GM21447 (cell line): ENCODE data around the gene HOXB9.
A peak's percentile ranks its signal among the peaks of the same experiment; 100 is the strongest.

Experiments
- ATAC-seq: cut with Tn5 transposase; IDR thresholded peaks from one replicate; pipeline ENCODE4 v1.9.1; 2021; ENCODE audit not compliant: unreplicated experiment

Gene HOXB9

DNA sequence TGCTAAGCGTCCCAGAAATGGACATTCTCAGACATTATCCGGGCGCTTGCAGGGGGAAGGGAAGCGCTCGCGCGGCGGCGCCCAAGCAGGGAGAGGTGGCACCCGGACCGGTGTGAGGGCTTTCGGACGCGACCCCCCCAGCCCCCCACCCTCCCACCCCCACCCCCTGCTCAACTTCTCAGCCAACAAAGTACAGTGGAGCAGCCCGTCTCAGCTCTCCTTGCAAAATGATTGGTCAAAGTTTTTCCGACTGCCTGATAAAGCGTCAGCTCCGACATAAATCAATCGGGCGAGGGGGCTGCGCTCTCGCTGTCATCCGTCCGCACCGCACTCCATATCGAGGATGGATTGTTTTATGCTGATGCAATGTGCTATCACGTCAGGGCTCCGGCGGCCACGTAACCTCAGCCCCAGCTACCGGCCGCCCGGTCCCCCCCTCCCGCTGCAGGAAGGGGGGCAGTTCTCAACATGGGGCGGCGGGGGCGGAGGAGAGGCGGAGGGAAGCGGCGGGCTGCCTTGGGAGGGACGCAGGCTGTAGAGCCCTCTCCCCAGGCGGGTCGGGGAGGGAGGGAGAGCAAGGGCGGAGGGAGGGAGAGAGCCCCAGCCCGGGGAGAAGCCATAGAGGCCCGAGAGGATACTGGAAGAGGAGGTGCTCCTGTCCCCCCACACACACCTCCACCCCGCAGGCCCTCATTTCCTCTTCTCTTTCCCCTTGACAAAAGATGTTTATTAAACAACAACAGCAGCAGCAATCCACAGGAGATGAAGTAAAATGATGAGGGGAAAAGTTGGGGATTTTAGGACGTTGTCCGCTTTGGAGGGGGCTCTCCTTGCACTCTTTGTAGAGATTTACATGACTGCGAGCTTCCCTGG lies at the start of gene HOXB9:
Gene HOXB9, minus strand, starts transcription at position 114 of the 873 bp plus-strand sequence. Its CDS starts 89 bp downstream, at position 25.
- ATAC-seq = no peak

DNA sequence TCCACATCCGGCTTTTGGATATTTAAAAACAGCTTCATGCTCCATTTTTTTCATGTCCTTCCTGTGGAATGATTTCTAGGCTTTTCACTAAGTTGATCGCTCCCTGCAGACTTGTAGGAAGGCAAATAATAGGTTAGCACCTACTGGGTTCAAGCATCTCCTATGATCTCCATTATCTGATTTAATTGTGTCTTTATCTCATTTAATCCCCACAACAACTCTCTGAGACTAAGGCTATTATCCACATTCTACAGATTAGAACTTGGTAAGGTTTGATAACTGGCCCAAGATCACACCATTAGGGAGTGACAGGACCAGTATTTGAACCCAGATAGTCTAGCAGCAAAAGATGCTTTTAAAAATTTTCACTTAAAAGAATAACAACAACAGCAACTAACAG lies 46.2 kb upstream of the HOXB9 start:
- no peak for ATAC-seq

DNA sequence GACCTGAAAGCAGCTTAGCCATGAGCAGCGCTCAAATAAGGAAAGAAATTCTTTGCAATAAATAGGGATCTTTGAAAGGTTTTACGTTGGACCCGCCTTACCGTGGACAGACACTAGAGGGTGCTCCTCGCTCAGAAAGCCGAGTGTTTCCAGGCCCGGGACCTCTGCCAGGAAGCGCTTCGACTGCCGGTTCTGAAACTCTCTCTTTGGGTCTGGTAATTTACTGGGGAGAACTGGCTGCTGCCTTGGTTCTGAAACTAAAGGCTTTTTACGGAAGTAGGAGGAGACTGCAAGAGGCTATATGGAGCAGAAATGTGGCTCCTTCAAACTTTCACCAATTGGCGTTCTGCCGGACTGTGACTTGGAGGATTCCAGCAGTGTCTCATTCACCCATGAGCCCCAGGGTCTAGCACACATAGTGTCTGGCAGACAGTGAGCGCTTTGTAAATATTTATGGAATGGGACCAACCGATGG lies 45.6 kb upstream of the HOXB9 start:
- no peak for ATAC-seq

DNA sequence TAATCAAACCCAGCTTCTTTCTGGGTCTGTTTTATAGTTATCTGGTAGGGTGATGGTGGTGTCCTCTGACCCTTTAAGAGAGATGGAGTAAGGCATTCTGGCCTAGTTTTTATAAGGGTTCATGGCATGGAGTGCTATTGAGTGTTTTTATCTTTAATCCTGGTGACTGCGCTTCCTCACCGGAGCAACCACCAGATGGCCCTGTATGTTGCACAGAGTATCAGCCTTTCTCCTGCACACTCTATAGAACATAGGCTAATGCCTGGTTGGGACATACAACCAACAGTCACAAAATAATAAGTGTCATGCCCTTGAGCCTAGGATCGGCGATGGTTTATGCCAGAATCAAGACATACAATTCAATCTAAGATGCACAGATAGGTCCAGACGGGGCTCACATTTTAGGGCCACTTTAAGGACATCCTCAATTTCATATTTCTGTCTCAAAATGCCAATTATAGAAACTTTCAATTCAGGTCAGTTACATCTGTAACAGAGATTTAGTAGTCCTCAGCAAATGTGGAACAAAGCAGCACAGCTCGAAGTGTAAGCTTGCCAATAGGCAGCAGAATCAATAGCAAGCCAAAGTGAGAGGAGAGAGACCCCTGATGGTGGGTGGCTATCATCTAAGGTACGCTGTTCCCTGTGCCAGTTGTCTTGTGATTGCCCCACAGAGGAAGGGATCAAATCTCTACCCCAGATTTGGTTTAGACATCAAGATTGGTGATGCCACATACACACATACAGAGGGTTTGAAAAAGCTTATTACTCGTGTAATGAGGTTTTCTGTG lies 37.2 kb upstream of the HOXB9 start:
- no peak for ATAC-seq

DNA sequence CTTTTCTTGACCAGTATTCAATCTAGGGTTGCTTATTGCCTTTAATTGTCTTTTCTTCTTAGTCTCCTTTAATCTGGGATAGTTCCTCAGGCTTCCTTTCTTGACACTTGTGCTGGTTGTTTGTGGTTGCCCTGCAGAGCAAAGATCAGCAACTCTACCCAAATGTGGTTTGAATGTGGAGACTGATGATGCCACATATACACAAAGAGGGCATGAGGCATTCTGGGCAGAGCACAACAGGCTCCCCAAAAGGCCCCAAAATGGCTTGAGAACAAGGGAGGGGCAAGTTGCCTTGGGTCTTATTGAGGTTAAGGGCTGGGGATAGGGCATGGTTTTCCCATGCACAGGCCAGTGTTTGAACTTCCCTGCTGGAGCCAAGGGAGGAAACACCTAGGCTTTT lies 29.8 kb upstream of the HOXB9 start:
- no peak for ATAC-seq

DNA sequence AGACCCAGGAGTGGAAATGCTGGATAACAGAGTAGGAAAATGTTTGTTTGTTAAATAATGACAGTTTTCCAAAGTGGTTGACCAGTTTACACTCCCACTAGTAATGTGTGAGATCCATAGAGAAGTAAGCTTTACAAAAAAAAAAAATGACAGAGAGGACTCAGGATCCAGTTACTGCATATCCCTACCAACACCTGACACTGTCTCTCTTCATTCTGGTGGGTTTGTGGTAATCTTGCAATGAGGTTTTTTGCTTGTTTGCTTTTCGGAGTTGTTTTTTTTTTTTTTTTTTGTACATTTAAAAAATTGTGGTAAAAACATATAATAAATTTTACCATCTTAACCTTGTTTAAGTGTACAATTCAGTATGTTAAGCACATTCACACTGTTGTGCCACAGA lies 23.6 kb upstream of the HOXB9 start:
- no peak for ATAC-seq

DNA sequence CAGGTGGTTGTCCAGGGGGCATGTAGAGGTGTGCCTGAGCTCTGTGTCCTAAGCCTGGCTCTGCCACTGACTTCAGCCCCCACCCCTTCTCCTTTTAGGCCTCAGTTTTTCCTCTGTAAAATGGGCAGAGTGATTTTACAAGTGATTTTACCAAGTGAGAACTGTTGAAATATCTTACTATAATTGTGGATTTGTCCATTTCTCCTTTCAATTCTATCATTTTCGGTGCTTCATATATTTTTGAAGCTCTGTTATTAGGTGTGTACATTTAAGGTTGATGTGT lies 21.7 kb upstream of the HOXB9 start:
- ATAC-seq = no peak

DNA sequence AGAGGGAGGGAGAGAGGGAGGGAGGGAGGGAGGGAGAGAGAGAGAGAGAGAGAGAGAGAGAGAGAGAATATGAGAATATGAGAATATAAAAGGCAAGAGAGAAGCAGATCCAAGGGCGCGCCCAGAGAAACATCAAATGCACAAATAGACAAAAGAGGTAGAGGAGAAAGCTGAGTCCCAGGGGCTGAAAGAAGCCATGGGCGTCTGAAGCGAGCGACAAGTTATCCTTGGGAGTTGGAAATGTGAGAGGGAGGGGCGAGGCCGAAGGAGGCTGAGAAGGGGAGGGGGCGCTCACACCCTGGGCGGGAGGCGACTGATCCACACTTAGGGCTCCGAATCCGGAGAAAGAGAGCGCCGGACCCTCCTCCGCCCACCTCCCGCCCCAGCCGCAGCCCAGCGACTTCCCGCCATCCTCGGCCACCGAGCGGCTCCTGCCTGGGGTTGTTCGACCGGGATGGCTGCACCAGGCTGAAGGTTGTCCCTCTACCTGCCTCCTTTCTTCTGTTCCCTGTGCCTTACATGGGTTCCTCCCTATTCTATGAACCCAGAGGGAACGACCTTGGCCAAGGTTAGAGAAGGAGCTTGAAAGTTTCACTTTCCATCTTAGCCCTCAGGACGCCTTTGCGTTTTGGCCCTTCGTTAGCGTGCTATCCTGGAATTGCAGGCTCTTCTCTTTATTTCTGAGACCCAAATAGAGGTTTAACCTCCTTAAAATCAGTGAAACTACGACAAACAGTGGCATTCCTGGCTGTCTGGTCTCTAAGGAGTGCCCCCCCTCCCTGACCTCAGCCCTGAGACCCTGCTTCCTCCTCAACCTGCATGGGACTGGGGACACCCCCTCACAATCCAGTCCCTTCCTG lies 21.2 kb upstream of the HOXB9 start:
- peak; percentile 23 for ATAC-seq

DNA sequence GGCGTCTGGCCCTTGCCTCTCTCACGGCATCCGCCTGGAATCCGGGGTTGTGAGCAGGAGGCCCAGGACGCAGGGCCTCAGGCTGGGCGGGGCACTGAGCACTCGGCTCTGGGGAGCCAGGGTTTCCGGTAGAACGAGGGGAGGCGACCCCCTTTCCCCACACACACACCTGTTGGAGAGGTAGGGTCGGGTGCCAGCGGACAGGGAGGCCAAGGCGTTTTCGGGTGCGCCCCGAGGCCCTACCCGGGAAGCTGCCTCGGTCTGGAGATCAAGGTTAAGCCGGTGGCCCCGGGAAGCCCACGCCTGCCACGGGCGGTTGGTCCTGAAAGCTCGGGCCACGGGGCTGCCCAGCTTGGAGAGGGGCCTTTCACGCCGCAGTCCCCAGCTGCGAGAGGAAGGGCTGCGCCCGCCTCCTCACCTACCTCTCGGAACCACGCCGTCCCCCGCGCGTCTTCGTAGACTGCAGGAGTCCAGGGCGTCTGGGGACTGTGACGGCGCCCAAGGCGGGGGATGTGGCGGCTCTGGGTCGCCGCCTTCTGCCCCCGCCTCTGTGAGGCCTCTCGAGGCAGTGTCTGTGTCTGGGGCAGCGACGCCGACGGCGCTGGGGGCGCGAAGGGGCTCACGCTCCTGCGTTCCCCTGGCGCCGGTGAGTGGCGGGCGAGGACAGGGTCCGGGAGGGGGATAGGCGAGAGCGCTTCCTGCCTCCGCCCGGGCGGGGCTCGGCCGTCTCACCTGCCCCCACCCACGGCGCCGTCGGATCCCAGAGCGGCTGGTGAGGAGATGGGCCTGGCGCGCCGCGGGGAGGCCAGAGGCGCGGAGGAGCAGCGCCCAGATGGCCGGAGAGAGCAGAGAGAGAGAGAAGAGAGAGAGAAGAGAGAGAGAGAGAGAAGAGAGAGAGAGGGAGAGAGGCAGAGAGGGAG lies 20.3 kb upstream of the HOXB9 start:
- ATAC-seq = peak; percentile 52

DNA sequence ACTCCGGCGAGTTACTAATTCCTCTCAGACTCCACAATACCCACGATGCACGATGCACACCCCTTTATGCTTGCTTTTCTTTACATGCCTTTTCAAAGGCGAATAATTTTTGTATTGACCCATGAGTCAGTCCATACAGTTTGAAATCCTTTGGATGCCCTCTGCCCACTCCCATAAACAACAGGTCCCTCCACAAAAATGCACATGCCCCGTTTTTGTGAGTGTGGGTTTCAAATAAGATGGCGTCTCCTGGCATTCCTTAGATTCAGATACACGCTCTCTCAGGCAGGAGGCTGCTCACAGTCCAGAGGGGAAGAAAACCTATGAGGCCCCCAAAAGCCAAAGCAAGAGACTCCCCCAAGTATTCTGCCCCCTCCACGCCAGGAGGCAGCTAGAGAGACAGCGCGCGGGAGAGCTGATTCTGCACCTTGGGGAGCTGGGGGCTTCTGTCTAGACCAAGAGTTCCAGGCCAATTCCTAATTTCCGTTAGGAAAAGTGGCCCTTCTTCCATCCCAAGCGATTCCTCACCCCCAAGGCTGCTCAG lies 19.6 kb upstream of the HOXB9 start:
- no peak for ATAC-seq

DNA sequence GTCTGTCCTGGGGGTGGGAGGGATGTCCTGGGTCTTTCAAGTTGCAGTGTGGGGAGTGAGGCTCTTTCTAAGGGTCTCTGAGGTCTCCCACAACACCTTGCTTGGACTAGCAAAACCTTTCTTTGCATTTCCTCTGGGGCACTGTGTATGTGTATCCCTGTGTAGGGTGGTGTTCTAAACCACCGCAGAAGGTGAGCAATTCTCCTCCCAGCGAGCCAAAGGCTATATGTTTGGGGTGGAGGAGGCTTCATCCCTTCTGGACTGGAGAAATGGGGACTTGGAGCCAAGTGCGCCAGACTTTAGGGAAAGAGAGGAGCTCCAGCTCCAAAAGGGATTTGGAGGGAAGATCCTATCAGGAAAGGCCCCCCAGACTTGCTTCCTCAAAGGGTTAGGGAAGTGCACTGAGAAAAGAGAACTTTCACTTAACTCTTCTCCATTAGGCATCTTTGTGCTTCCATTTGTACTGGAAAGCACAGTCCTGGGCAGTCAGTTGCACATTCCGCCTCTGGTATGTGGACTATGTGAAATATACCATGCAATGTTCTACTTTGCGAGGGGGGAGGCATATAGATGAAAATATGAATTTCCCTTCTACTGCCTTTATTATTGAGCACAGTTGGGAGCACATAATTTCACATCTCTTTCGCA lies 18.9 kb upstream of the HOXB9 start:
- ATAC-seq = no peak

DNA sequence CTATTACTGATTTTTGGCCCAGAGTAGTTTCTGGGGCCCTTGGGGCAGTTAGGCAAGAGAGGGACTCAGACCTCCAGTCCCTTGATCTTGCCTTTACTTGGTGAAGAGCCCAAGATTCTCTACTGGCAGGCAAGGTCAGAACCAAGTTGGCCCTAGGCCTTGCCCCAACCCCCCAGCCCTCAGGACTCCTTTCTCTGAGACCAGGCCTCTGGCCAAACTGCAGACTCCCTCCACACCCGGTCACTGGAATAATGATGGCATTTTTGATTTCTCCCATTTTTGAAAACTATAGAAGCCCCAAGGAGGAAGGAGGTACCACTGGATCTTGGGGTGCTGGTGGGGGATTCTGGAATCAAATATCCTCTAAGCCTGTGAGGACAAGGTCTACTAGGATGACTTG lies 18.0 kb upstream of the HOXB9 start:
- ATAC-seq = no peak

DNA sequence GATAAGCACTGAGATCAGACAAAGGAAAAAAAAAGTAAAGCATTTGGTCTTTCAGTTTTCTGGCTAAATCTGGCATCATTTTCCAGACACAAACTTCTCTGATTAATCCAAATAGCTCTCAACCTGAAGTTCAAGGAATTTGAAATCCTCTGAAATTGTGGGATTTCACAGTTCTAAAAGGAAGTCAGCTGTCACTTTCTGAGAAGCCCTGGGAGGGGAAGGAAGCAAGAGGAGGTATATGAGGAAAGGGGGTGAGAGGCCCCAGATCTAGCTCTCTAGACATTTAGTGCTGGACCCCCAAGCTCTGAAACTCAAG lies 17.5 kb upstream of the HOXB9 start:
- ATAC-seq = no peak

DNA sequence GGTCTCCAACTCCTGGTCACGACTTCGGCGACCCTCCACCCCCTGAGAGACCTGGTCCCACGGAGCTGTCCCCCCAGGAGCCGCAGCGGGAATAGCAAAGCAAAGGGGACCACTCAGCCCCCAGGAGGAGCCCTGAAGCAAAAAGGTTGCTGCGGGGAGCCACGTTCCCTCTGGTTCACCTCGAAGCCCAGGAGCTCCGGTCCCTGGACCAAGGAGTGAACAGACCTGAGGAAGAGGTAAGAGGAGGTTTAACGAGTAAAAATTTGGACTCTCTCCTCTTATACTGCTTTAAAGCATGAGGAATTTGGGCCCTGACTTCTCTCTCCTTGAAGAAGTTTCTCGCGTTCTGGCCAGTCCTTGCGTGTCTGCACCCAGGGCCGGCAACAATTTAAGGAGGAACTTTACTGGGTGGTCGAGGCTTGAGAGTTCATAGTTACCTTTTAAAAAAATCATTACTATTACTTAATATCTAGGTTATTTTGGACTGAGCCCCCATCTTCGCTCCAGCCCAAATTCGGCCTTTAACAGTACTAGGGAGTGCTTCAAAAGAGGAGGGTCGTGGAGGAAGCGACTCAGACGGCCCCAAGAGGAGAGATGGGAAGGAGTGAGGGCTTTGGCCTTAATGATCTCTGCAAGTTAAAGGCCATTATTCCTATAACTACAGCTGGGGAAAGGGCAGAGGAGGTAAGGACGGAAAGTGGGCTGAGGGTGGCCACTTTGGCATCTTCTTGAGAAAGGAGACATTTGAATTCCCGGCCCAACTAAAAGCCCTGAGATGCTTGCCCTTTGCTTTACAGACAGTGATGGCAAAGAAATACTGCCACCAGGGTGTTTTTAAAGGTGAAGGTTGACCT lies 16.9 kb upstream of the HOXB9 start:
- ATAC-seq = no peak

DNA sequence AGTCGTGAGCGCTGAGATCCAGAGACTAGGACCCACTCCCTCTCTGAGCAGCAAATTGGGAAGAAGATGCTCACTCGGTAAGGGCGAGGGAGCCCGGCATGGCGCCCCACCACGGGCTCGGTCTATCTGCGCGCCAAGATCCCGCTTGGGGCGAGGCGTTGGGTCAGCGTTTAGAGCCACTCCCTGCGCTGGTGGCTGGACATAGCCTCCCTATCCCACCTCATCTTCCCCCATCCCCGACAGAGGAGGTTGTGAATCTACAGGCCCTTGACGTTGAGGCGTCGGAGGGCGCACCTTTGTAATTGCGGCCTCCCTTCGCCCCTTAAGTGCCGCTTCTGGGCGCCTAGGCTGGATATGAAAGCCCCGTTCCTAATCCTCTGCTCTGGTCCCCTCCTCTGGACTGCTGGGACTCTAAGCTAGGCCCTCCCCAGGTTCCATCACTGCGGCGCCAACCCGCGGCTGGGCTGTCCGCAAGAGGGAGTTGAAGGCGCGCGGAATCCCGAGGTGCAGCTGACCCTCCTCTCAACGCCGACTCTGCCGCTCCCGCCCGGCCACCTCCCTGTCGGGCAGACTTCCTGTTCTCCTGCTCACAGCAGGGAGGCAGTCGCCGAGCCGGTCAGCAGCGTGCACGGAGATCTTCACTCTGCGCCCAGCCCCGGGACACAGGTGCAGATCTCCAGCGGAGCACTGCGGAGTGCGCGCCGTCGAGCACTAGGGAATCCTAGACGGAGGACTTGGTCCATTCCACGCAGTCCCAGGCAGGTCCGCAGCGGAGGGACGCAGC lies 16.1 kb upstream of the HOXB9 start:
- no peak for ATAC-seq

DNA sequence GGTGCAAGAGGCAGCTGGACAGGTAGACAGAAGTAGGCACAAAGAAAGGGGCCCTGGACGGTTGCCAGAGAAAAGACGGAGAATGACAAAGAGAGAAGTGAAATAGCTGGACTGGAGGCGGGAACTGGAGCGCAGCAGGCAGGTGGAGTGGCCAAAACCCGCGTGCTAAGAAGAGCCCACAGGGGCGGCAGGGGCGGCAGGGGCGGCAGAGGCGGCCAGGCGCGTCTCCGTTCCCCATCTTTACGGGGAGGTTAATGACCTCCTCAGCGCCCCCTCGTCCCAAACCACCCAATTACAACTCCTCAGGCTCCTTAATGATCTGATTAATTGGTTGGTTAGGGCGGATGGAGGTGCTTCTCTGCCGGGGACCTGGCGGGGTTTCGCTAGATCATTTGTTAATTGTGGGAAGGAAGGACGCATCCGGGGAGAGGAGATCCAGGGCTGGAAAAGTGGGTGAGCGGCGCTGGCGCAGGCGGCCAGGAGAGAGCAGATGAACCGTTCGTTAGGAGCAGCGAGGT lies 15.4 kb upstream of the HOXB9 start:
- no peak for ATAC-seq

DNA sequence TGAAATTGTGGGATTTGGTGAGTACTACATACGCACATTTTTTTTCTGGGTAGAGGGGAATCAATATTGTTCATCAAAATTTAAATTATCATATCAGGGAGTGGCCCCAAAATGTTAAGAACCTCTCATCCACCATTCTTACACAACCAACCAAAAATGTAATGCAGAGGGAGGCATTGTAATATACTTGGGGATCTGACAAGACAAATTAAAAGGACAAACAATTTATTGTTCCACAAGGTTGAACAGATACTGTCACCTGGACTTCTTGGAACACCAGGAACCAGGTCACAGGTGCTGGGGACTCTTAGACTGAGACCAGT lies 14.7 kb upstream of the HOXB9 start:
- ATAC-seq = no peak
